T-helper 22 cell (primary cell): Measurements from ENCODE around the gene AGPAT2.

ENCODE experiments used
- DNase-seq: peaks from one replicate; pipeline ENCODE4 v3.0.0-alpha.2; 2020; ENCODE audit warnings: low read depth

AGPAT2 gene

DNA sequence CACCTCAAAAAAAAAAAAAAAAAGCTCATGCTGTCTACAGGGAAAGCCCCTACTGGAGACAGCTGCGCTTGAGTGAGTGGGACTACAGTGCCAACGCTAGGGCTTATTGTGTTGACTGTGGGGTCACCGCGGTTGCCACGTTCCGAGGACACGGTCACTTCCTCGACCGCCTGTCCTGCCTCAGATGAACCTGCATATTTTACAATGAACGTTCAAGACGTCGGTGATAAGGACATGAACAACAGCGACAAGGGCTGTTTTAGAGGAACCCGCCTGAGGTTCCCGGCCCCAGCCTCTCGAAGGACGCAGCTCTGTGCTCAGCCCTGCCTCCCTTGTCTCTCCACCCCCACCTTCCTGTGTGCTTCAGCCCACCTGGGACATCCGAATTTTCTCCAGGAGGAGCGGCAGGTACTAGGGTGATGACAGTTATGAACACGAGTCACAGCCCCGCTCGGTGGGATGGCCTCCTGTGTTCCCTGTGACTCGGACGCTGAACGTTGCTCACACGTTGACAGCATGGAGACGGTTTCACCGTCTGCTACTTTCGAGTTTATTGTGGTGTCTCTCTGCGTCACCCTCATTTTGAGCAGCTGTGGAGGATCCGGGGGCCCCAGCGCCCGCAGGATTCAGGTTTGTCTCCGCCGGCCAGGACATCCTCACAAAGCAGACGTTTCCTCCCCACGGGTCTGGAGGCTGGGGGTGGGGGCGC, 13.9 kb upstream of the AGPAT2 start:
- no peak for DNase-seq

DNA sequence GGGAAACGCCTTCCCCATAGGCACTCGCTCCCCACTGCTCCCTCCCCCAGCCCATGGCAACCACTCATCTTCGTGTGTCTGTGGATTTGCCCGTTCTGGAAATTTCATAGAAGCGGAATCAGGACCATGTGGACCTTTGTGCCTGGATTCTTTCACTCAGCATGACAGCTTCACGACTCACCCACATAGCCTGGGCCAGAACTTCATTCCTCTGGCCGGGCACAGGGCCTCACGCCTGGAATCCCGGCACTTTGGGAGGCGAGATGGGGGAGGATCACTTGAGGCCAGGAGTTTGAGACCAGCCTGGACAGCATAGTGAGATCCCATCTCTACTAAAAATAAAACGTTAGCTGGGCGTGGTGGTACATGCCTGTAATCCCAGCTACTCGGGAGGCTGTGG, 13.0 kb upstream of the AGPAT2 start:
- DNase-seq: no peak

DNA sequence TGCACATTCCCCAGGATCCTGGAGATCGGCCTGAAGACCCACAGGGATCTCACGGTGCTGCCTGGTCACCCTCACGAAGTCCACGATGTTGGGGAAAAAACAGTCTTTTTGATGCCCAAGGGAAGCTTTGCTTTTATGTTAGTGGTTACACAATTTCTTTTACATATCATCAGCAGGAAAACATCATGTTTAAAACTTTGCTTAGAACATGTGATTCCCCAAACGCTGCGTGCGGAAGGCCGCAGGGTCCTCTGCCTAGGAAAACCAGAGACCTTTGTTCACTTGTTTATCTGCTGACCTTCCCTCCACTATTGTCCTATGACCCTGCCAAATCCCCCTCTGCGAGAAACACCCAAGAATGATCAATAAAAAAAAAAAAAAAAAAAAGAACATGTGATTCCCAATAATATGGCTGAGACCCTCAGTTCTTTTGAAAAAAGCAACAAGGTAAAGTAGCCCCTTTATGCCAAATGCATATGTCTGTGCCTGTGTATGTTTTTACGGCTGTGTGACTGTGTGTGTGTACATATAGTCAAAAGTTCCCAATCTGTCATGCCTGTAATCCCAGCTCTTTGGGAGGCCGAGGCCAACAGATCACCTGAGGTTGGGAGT, 11.5 kb upstream of the AGPAT2 start:
- DNase-seq: no peak

DNA sequence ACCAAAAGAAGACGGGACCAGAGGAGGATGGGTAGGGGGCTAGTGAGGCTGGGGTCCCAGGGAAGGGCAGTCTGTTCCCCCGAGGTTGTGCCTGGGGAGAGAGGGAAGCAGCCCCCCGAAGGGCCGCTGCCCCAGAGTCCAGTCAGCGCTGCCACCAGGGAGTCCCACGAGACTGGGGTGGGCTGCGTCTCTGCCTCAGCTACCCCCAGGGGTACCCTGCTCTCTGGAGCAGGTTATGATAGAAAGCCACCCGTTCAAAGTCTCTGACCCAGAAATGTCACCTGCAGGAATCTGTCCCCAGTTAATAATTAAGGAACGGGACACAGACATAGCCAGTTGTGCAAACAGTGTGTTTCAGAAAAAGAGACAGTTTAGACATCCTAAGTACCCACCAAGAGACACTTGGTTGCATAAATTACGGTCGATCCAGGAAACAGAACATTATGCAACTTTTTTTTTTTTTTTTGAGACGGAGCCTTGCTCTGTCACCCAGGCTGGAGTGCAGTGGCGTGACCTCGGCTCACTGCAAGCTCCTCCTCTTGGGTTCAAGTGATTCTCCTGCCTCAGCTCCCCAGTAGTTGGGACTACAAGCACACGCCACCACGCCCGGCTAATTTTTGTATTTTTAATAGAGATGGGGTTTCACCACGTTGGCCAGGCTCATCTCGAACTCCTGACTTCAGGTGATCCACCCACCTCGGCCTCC, 10.7 kb upstream of the AGPAT2 start:
- no peak for DNase-seq

DNA sequence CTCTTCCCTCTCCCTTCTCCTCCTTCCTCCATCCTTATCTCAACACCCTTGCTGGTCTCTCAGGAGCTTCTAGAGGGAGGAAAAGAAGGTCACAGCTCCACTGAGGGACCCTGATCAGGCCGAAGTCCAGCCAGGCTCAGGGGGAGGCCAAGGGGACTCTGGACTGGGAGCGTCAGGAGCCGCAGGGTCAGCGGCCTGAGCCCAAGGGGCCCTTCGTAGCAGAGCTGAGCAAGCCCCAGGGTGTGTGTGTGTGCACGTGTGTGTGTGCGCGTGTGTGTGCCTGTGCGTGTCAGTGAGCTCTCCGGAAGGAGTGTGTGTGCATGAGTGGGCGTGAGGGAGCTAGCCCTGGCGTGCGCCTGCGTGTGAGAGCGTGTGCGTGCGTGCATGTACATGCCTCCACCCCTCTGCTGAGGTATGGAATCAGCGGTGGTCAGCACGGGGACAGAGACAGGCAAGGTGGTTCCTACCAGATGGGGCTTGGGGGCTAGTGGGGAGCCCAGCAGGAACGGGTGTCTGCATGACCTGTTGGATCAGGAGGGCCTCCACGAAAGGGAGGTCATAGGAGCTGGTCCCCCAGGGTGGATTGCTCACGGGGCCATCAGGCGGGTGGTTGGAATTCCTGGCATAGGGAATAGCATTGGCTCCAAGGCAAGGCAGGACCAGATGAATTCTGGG, 10.0 kb upstream of the AGPAT2 start:
- DNase-seq: no peak

DNA sequence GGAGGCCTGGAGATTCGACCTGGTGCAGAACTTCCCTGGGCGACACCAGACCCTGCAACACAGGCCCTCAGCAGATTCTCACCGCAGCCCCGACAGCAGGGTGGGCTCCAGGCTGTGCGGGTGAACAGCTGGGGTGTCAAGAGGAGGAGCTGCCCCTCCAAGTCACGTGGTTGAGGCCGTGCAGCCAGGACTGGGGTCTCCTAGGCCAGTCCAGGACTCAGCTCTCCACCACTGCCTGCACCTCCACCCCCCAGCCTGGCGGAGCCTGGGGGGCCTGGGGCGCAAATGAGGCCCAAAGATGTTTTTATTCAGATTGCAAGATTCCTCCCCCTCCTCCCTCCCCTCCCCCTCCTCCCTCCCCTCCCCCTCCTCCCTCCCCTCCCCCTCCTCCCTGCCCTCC, 9.2 kb upstream of the AGPAT2 start:
- DNase-seq: no peak

DNA sequence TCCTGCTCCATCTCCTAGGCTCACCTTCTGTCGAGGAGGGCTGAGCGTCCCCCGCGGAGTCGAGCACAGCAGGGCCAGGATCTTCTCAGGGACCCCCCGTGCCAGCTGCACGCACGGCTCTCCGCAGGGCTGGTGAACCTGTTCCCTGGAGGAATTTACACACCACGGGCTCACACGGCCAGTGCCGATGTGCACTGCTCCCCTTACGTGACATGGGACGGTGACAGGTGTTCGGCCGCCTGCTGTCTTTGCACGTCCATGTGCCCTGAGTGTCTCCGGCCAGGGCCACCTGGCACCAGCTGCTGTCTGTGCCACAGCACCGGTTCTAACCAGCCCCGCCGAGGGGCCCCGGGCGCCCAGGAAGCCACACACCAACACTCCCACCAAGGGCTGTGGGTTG, 8.7 kb upstream of the AGPAT2 start:
- DNase-seq: no peak

DNA sequence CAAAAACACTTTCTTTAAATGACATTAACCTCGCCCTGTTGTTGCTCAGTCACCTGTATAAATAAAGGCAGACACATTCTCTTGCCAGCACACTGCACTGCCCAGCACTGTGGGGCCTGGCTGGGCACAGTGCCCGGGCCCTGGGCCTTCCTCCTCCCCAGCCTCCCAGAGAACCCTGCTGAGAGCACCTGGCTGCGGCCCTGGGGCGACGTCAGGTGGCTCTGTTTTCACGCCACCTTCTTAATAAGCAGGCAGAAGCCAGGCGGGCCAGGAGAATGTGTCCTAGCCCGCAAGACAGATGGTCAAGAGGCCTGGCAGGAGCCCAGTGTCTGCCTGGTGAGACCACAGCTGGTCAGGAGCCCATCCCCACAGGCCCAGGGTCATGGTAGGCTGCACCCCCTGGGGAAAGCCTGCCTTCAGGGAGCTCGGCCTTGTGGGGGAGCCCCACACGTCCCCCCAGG, 8.2 kb upstream of the AGPAT2 start:
- no peak for DNase-seq

DNA sequence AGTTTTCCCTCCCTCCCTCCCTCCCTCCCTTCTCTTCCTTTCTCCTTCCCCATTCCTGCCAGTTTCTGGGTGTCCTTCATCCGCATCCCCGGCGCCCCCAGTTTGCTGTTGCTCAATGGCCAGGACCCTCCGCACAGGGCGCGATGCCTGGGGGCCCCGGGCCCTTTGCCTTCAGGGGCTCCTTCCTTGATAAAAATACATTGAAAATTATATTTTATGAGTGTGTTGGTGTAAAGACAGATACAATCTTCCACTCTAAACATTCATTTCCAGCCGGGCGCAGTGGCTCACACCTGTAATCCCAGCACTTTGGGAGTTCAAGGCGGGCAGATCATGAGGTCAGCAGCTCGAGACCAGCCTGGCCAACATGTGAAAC, 7.6 kb upstream of the AGPAT2 start:
- DNase-seq: no peak

DNA sequence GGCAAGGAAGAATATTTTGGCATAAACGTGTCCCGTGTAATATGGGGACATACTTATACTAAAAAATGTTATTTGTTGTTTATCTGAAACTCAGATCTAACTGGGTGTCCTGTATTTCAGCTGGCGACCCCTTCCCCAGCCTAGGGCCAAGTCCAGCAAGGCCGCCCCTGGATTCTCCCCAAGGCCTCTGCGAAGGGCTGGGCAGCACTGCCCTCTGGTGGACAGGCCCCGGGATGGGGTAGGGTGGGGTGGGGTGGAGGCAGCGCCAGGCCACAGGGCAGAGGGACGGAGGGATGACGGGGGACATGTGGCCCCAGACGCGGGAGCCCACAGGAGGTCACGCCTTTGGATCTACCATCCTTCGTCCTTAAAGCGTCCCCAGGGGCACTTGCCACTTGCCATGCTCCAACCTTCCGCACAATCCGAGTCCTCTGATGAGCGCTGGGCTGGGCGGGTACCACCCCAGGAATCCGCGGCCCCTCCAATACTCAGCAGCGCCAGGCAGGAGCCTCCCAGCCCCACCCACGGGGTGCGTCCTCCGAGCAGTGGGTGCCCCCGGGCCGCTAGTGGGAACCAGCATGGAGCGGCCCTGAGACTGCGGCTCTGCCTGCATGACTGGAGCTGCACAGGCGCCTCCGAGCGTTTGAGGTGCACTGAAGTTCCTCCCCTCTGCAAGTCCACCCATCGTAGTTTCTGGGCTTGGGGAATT, 7.1 kb upstream of the AGPAT2 start:
- DNase-seq: no peak

DNA sequence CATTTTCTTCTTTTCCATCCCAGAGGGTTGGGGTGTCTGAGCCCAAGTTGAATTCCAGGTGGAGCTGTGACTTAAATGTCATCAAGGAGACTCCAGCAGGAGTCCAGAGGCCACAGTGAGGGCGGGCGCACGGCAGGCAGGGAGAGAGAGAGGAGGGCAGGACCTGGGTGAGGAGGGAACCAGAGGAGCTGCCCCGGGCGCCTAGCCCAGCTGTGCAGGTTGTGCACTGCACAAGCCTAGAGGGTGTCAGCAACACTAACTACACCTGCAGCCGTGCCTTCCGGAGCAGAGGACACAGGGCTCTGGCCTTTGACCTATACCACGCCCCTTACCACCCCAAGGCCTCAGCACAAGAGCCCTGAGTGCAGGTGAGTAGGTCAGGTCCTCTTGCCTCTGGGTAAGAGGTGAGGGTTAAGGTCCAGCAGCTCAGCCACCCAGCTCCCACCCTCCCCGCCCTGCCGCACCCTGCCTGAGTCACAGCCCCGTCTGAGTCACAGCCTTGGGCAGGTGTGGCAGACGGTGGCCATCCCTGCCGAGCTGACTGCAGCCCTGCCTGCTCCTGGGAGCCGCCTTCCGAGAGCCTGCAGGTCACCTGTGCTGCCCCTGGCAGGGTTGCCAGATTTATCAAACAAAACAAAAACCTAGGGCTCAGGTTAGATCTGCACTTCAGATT, 6.4 kb upstream of the AGPAT2 start:
- DNase-seq: no peak

DNA sequence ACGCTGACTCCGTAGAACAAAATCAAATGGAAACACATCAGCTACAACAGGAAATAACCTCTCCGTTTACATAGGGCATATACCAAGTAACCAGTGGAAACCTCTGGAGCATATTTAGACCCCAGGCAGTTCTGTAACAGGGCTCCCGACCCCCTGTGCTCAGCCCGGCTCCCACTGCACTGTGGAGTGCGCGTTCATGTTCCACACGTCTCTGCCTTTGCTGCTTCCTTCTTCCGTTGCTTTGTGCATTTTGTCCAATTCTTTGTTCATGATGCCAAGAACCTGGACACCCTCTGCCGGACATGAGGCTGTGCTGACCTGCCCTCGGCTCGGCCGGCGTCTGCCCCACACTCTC, 5.9 kb upstream of the AGPAT2 start:
- DNase-seq: no peak

DNA sequence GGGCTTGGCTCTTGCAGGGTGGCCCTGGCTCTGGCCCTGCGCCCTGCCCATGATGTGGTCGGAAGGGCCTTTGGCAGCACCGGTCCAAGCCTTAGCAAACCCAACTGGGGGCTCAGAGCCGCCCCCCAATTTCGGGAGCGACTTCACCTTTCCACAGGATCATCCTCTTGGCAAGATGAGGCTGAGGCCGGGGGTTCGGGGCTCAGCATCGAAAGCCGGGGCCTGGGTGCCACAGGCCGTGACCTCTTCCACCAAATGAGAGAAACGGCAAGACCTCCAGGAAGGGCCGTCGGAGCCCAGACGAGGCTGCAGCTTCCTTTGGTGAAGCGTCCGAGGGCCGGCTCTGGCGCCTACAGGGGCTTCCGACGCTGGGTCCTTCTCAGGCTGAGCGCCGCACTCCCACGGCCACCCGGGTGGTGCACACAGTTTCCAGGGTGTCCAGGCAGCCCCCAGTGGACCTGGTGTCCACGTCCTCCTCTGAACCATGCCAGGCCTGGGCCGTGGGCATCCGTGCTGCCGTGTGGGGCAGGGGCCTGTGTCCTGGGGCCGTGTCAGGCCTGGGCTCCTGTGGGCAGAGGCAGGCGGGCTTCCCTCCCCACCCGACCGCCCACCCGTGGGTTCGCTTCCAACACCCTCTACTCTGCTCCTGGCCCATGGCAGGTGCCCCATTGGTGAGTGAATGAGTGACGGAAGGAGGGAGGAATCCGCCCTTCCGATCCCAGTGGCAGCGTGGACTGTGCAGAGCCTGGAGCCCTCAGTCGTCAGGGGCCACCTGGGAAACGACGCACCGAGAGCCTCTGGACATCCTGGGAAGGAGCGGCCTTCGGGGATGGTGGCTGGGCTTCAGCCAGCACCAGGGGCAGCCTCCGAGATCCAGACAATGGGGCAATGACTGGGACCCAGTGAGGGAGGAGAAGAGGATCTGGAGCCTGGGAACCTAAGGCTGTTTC, 5.2 kb upstream of the AGPAT2 start:
- DNase-seq: no peak

DNA sequence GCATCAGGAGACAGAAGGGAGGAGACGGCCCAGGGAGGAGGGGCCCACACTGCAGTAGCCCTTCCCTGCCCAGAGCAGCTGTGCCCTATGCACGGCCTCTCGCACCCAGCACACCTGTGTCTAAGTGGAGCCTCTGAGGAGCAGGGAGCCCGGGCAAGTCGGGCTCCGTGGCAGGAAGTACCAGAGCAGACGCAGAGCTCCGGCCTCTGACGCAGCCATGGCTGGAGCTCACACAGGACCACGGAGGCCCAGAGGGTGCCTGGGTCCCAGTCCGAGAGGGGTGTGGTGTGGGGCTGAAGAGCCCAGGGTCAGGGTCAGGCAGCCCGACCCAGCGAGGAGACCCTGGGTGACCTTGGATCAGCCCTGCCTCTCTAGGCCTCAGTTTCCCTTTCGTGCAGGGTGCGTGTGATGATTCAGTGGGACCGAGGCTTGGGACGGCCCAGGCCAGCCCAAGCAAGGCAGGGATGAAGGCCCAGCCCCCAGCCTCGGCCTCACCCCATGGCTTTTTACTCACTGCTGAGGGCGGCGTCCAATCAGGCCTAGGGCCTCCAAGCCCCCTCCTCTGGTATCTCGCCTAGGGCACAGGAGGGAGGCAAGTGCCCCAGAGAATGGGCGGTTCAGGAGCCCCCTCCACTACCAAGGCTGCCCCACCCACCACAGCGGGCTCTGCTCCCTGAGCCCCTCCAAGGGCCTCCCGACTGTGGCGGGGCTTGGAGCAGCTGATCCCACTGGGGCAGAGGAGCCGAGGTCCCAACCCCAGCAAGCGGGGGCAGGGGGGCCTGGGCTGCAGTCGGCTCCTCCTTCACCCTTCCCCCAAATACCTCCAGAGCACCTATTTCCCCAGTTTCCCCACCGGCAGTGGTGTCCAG, 4.3 kb upstream of the AGPAT2 start:
- DNase-seq: no peak

DNA sequence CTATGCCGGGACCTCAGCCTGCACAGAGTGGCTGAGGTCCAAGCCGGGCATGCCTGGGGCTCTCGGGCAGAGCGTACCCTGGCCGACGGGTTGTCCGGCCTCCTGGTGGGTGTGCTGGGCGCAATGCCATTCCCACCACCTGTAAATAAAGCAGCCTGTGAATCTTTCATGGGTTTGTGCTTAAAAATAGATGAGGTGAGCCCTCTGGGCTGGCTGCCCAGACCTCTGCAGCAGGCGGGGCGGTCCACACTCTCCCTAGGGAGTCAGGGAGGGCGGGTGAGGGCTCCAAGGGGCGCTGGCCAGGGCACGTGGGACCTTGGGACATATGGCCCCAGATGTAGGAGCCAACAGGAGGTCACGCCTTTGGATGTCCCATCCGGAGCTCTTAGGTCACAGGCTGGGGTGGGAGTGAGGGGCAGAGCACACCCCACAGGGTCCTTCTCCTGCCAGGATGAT, 3.6 kb upstream of the AGPAT2 start:
- no peak for DNase-seq

DNA sequence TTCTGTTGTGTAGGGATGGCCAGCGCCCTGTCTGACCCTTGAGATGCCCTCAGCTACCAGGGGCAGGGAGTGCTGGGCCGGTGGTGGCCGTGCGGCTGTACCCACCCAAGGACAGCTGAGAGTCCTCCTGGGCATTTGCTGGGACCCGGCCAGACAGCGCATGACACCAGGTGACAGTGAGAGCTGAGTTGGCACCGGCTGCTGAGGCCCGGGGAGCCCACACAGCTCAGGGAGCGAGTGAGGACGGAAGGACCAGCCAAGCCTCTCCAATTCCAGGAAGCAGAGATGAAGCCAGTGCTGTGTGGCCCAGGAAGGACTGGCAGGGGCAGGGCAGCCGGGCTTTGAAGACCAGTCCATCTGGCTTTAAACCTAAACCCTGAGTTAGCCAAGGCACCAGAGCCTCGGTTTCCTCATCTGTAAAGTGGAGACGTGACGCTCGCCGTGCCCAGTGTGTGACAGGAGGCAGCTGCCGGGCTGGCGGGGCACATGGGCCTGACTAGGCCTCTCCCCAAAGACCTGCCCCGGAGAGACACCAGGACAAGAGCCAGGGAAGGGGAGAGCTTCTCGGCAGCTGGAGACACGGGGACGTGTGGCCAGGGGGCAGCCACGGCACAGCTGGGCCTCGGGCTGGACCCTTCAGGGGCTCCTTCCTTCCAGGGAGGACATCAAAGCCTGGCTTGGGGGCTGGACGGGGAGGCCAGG, 3.0 kb upstream of the AGPAT2 start:
- DNase-seq: no peak

DNA sequence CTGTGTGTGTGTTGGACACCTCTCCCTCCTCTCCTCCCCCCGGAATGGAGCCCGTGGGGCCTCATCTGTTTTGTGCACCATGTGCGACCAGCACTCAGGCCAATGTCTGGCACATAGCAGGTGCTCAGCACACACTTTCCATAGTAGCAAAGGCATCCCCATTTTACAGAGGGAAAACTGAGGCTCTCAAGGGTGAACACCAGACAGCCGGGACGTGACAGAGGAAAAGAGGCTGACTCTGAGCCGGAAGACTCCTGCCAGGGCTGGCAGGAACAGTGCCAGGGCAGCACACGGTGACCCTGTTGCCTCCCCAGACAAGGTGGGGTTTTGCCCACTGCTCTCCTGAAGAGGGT, 1.8 kb upstream of the AGPAT2 start:
- DNase-seq: no peak

DNA sequence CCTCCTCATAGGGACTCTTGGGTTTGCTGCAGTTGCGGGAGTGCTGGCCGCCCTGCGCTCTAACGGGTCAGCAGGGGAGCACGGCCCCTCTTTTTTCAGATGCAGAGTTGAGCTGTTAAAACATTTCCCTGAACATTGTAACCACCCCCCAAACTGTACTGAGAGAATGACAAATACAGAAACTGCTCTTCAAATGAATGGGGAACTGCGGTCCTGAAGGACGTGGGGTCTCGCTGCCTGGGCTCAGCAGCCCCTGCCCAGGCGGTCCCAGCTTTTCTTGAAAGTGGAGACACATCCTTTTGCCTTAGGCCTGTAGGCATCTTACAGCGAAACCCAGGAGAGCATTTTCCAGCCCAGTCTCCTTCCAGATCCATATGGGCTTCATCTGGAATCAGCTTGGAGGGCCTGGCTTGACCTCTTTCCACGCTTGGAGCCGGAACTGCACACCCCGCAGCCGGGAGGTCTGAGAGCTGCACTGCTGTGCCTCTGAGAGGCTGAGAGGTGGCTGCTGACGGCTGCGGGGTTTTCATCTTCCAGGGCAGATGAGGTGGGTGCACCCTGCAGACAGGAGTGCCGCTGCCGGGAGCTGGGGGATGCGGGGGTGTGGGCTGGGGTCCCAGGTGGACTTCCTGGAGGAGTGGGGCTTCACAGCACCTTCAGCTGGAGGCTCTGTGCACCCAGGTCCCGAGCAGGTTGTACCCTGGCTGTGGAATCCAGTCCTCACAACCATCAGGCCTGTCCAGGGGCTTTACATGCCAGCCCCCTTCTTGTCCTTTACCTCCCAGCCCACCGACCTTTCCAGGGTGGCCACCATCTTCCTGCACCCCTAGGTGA, 1.2 kb upstream of the AGPAT2 start:
- DNase-seq: no peak
